Measurements from ENCODE around the gene CDKL4.
"Not testable (repeated sequence)": the region's sequence is repeated elsewhere in the genome, so short reads cannot be mapped to it uniquely, and the experiment has no call there.

Gene CDKL4

GRCh38 chr2:39141334-39142271 lies 102.2 kb downstream of the CDKL4 start:
- DNase-seq (no peak), ATAC-seq (no peak)

- not testable (repeated sequence) for DNase-seq, ATAC-seq
Observed at GRCh38 chr2:39140948-39141333, 102.8 kb downstream of the CDKL4 start.

GRCh38 chr2:39140322-39140847 lies 103.4 kb downstream of the CDKL4 start:
- no peak for DNase-seq
- ATAC-seq, result no peak

GRCh38 chr2:39139511-39140237 lies 104.1 kb downstream of the CDKL4 start:
- no peak for ATAC-seq

GRCh38 chr2:39138837-39139211 lies 104.9 kb downstream of the CDKL4 start:
- no peak for ATAC-seq

More at GRCh38 chr2:39139511-39140237, 104.1 kb downstream of the CDKL4 start:
- DNase-seq, result no peak

GRCh38 chr2:39138187-39138836 lies 105.5 kb downstream of the CDKL4 start:
- ATAC-seq, DNase-seq: not testable (repeated sequence)

More at GRCh38 chr2:39138837-39139211, 104.9 kb downstream of the CDKL4 start:
- DNase-seq, result no peak

GRCh38 chr2:39136799-39137198 lies 107.0 kb downstream of the CDKL4 start:
- DNase-seq, result no peak
- peak; percentile 30 for ATAC-seq

GRCh38 chr2:39135690-39136259 lies 108.0 kb downstream of the CDKL4 start:
- DNase-seq, result no peak

GRCh38 chr2:39133215-39133851 lies 110.4 kb downstream of the CDKL4 start:
- DNase-seq, result no peak
- no peak for ATAC-seq

More at GRCh38 chr2:39135690-39136259, 108.0 kb downstream of the CDKL4 start:
- peak; percentile 32 for ATAC-seq

- ATAC-seq, result peak; percentile 70
- peak; percentile 62 for DNase-seq
Observed at GRCh38 chr2:39128919-39129391, 114.8 kb downstream of the CDKL4 start.

GRCh38 chr2:39127973-39128372 lies 115.8 kb downstream of the CDKL4 start:
- peak; percentile 47 for ATAC-seq
- peak; percentile 54 for DNase-seq

All from stimulated activated naive CD8-positive, alpha-beta T cell treated with anti-CD3 and anti-CD28 coated beads, Interleukin-15, Interleukin-2, amounts not matched to agents 100 U/mL and 50 U/mL, for 24 hours (primary cell).